ENCODE data around the gene SMIM45.
A peak's percentile ranks its signal among the peaks of the same experiment; 100 is the strongest.

The SMIM45 gene

DNA sequence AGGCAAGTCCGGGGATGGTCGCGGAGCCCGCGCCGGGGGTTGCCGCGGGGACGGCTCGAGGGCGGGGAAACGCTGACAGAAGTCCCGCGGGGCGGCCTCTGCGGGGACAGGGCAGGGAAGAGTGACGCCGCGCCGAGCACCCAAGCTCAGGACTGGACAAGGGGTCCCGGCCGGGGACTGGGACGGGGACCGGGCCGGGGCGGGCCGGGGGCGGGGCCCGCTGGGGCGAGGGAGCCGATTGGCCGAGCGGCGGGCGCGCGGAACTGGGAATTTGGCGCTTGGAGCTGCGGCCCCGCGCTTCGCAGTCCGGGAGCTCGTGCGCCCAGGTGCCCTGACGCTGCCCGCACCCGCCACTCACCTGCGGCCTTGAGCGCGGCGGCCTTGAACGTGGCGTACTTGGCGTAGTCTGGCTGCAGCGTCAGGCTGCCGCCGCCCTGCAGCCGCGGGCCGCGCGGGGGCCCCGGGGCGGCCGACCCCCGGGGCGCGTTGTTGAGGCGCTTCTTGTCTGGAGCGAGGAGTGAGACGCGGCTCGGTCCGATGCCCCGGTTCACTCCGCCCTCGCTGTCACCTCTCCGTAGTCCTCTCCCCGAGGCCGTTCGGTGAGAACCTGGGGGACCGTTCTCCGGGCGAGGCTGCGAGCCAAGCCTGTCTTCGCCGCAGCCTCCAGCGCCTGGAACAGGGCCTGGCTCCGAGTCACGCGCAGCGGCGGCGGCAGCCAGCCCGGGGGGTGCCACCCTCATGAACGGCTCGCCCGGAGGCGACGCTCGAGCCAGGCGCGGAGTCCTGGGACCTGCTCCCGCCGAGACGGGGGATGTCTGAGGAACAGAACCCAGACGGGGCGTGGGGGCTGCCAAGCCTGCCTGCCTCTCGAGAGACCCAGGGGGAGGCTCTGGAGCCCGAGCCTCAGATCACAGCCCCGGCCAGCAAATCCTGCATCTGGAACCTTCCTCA is 41.6 kb upstream of the SMIM45 start (continued):
- TF ChIP-seq CREB1 (IDR thresholded peaks at IDR 0.05): no peak
- TF ChIP-seq MAFK (IDR thresholded peaks at IDR 0.05; ENCODE audit: low read depth, low read length): no peak
- TF ChIP-seq EGR1 (IDR thresholded peaks at IDR 0.05; ENCODE audit: borderline replicate concordance, low read depth, low read length): no peak
- no peak for TF ChIP-seq SIRT6 (IDR thresholded peaks at IDR 0.05; ENCODE audit: low read length)
- TF ChIP-seq, protein P1, sequence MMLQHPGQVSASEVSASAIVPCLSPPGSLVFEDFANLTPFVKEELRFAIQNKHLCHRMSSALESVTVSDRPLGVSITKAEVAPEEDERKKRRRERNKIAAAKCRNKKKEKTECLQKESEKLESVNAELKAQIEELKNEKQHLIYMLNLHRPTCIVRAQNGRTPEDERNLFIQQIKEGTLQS (IDR thresholded peaks at IDR 0.05; ENCODE audit: insufficient read depth, low read depth, low read length): no peak
- TF ChIP-seq SP1 (IDR thresholded peaks at IDR 0.05; ENCODE audit: low read depth, low read length): no peak
- TF ChIP-seq, protein P2, sequence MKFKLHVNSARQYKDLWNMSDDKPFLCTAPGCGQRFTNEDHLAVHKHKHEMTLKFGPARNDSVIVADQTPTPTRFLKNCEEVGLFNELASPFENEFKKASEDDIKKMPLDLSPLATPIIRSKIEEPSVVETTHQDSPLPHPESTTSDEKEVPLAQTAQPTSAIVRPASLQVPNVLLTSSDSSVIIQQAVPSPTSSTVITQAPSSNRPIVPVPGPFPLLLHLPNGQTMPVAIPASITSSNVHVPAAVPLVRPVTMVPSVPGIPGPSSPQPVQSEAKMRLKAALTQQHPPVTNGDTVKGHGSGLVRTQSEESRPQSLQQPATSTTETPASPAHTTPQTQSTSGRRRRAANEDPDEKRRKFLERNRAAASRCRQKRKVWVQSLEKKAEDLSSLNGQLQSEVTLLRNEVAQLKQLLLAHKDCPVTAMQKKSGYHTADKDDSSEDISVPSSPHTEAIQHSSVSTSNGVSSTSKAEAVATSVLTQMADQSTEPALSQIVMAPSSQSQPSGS (IDR thresholded peaks at IDR 0.05; ENCODE audit: low read length): no peak
- TF ChIP-seq, protein P3, sequence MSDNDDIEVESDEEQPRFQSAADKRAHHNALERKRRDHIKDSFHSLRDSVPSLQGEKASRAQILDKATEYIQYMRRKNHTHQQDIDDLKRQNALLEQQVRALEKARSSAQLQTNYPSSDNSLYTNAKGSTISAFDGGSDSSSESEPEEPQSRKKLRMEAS (IDR thresholded peaks at IDR 0.05): peak; percentile 96
- TF ChIP-seq, protein P4, sequence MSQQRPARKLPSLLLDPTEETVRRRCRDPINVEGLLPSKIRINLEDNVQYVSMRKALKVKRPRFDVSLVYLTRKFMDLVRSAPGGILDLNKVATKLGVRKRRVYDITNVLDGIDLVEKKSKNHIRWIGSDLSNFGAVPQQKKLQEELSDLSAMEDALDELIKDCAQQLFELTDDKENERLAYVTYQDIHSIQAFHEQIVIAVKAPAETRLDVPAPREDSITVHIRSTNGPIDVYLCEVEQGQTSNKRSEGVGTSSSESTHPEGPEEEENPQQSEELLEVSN (IDR thresholded peaks at IDR 0.05): peak; percentile 96

Measured in H1 (cell line).